IMR-90 (cell line): Measurements from ENCODE around the gene LRRC72. TPM values are rescaled to one million over a fixed set of nuclear protein-coding genes. Genes with fewer than 3 reads are reported as not detected.

Experiments used
- ATAC-seq: fragments of 200-7000 bp; cut with Tn5 transposase; 2 replicates; pipeline ENCODE4 v1.9.1; 2020; ENCODE audit warnings: low read depth, mild to moderate bottlenecking, moderate library complexity
- BruUV-seq: library from RNA; stranded (reverse); fragments of 400-500 nt; replicated peaks from 2 replicates; lab custom pipeline; 2021; lab: Mats Ljungman, UMichigan
- CTCF ChIA-PET: fragments of 300-600 bp; formaldehyde crosslinking; extraction: SDS; loops from one replicate; lab custom pipeline; 2021; ENCODE audit warnings: antibody characterized with exemption; lab: Yijun Ruan, JAX
- POLR2A ChIA-PET: fragments of 300-600 bp; sonication (Branson Sonifier 250); formaldehyde crosslinking; loops from one replicate; lab custom pipeline; 2022; ENCODE audit warnings: antibody characterized with exemption; ENCODE audit not compliant: unreplicated experiment; lab: Charles Lee
- DNase-seq: peaks from one replicate; pipeline ENCODE4 v3.0.0; 2013
- H2AFZ ChIP-seq: replicated peaks from 2 replicates; pipeline ENCODE3; 2013; ENCODE audit warnings: low read length, mild to moderate bottlenecking; ENCODE audit not compliant: poor library complexity
- H2AK5ac ChIP-seq: 2 replicates; pipeline ENCODE4 v1.6.1; 2013; ENCODE audit warnings: low read depth, low read length, inconsistent platforms
- H2AK9ac ChIP-seq: replicated peaks from 2 replicates; pipeline ENCODE3; 2013; ENCODE audit warnings: mild to moderate bottlenecking, low read depth, low read length, moderate library complexity; ENCODE audit not compliant: poor library complexity
- H2BK120ac ChIP-seq: 2 replicates; pipeline ENCODE4 v1.6.1; 2013; ENCODE audit warnings: low read depth, low read length, inconsistent platforms
- H2BK15ac ChIP-seq: 3 replicates; pipeline ENCODE4 v1.6.1; 2013; ENCODE audit warnings: low read depth, low read length, inconsistent platforms
- H2BK20ac ChIP-seq: 2 replicates; pipeline ENCODE4 v1.6.1; 2013; ENCODE audit warnings: low read depth, mild to moderate bottlenecking, inconsistent platforms, low read length, moderate library complexity
- H2BK5ac ChIP-seq: 2 replicates; pipeline ENCODE4 v1.6.1; 2013; ENCODE audit warnings: mild to moderate bottlenecking, low read depth, low read length, inconsistent platforms; ENCODE audit not compliant: poor library complexity, severe bottlenecking
- H3K14ac ChIP-seq: replicated peaks from 2 replicates; pipeline ENCODE4 v1.6.1; 2013; ENCODE audit warnings: low read depth, low read length, inconsistent platforms
- H3K18ac ChIP-seq: 2 replicates; pipeline ENCODE4 v1.6.1; 2013; ENCODE audit warnings: low read depth, low read length, control low read depth
- H3K23ac ChIP-seq: 2 replicates; pipeline ENCODE4 v1.6.1; 2013; ENCODE audit warnings: low read depth, low read length, inconsistent platforms
- H3K27ac ChIP-seq: 2 replicates; pipeline ENCODE4 v1.5.1; 2013; ENCODE audit warnings: mild to moderate bottlenecking, control low read depth, low read length; ENCODE audit not compliant: insufficient read depth
- H3K27me3 ChIP-seq: 2 replicates; pipeline ENCODE4 v1.6.1; 2013; ENCODE audit warnings: low read length; ENCODE audit not compliant: control insufficient read depth, insufficient read depth
- H3K36me3 ChIP-seq: 2 replicates; pipeline ENCODE4 v1.6.1; 2013; ENCODE audit warnings: low read length, mixed read lengths; ENCODE audit not compliant: control insufficient read depth, insufficient read depth
- H3K4ac ChIP-seq: 2 replicates; pipeline ENCODE4 v1.6.1; 2013; ENCODE audit warnings: low read depth, low read length, inconsistent platforms
- H3K4me1 ChIP-seq: 2 replicates; pipeline ENCODE4 v1.6.1; 2013; ENCODE audit warnings: low read length, mixed read lengths; ENCODE audit not compliant: control insufficient read depth, insufficient read depth
- H3K4me2 ChIP-seq: 2 replicates; pipeline ENCODE4 v1.6.1; 2013; ENCODE audit warnings: low read depth, mild to moderate bottlenecking, control low read depth, low read length, moderate library complexity
- H3K4me3 ChIP-seq: 2 replicates; pipeline ENCODE4 v1.5.1; 2013; ENCODE audit warnings: low read depth, mild to moderate bottlenecking, control low read depth, low read length, moderate library complexity; ENCODE audit not compliant: insufficient read depth
- H3K56ac ChIP-seq: 2 replicates; pipeline ENCODE4 v1.6.1; 2013; ENCODE audit warnings: low read length, inconsistent platforms; ENCODE audit not compliant: insufficient read depth; ENCODE audit errors: extremely low read depth
- H3K79me1 ChIP-seq, 2 experiments: 2 replicates each; pipeline ENCODE4 v1.6.1; 2013; ENCODE audit warnings: low read length in 2 of 2, inconsistent platforms in 1 of 2, low read depth in 1 of 2
- H3K9ac ChIP-seq: 2 replicates; pipeline ENCODE4 v1.6.1; 2013; ENCODE audit warnings: low read depth, low read length, control low read depth
- H3K9me1 ChIP-seq: 2 replicates; pipeline ENCODE4 v1.6.1; 2013; ENCODE audit warnings: low read length, inconsistent platforms; ENCODE audit not compliant: insufficient read depth
- H3K9me3 ChIP-seq: 2 replicates; pipeline ENCODE4 v1.6.1; 2013; ENCODE audit warnings: low read length; ENCODE audit not compliant: control insufficient read depth, insufficient read depth
- H4K20me1 ChIP-seq: 2 replicates; pipeline ENCODE4 v1.6.1; 2013; ENCODE audit warnings: low read length, inconsistent platforms; ENCODE audit not compliant: insufficient read depth
- H4K5ac ChIP-seq: 2 replicates; pipeline ENCODE4 v1.6.1; 2013; ENCODE audit warnings: mild to moderate bottlenecking, low read depth, low read length, control low read depth
- H4K8ac ChIP-seq, 2 experiments: 2 replicates each; pipeline ENCODE4 v1.6.1; 2013; ENCODE audit warnings: low read depth in 2 of 2, low read length in 2 of 2, control low read depth in 1 of 2, inconsistent platforms in 1 of 2
- H4K91ac ChIP-seq: 2 replicates; pipeline ENCODE4 v1.6.1; 2013; ENCODE audit warnings: low read depth, low read length, inconsistent platforms; ENCODE audit not compliant: insufficient read depth
- CTCF ChIP-seq: conservative IDR thresholded peaks from 2 replicates; pipeline ENCODE4 v1.5.1; 2012; ENCODE audit warnings: mild to moderate bottlenecking, low read depth, low read length, improper control_type of control experiment
- RCOR1 ChIP-seq: IDR thresholded peaks from 2 replicates; pipeline ENCODE4 v1.6.1; 2012; ENCODE audit warnings: mild to moderate bottlenecking, low read length, improper control_type of control experiment; ENCODE audit not compliant: insufficient replicate concordance
- RFX5 ChIP-seq: IDR thresholded peaks from 2 replicates; pipeline ENCODE4 v1.8.0; 2012; ENCODE audit warnings: low read depth, mild to moderate bottlenecking, low read length, moderate library complexity
- WGBS, 2 experiments: methylation state at CpG; one replicate each; pipeline versions ENCODE4 v1.1.5 to v1.1.7; 2013; ENCODE audit warnings: missing lambda C conversion rate in 2 of 2; ENCODE audit not compliant: insufficient read length in 1 of 2; ENCODE audit errors: extremely low coverage in 2 of 2; 5-methylcytosine and 5-hydroxymethylcytosine counted together
- dilution Hi-C: fragments of 300-500 bp; cut with HindIII; formaldehyde crosslinking; loops from one replicate; pipeline ENCODE4 v1.14.3; 2018; ENCODE audit warnings: low sequenced_read_pairs; ENCODE audit not compliant: unreplicated experiment
- in situ Hi-C: fragments of 300-500 bp; cut with MboI; formaldehyde crosslinking; loops from 3 replicates; pipeline ENCODE4 v1.14.3; 2019; ENCODE audit warnings: low sequenced_read_pairs, inconsistent platforms, mixed read lengths
- intact Hi-C: fragments of 100-400 bp; cut with micrococcal nuclease; formaldehyde crosslinking; loops from 2 replicates; pipeline ENCODE4 v1.10.0; 2022
- polyA plus RNA-seq, 3 experiments: library from polyadenylated mRNA; depleted of rRNA; stranded (reverse); fragments of >200 nt; gene quantifications; 2 replicates each; pipeline ENCODE4 v1.2.3, GENCODE V29; 2012; ENCODE audit warnings: low replicate concordance in 1 of 3
- total RNA-seq: library from RNA; depleted of rRNA; stranded (reverse); fragments of >200 nt; gene quantifications from 2 replicates; pipeline ENCODE4 v1.2.3, GENCODE V29; 2012

LRRC72 gene
- total and polyA plus RNA-seq, 2 of the 4 experiments (the other 2 are of a cell fraction) = not detected

GRCh38 chr7:16562456-16563220 lies 36.0 kb downstream of the LRRC72 start (continued):
- no peak for TF ChIP-seq RCOR1

GRCh38 chr7:16563281-16564022 lies 36.8 kb downstream of the LRRC72 start:
- ChIA-PET CTCF (interaction anchor here (0.8 to 1.0 kb wide), 2 partner anchors 9 to 486 kb away, joined by 4 read pairs; no protein-coding TSS in a partner anchor), POLR2A (no interaction called here)
- Histone ChIP-seq H3K36me3 (no peaks in the 10 kb centered on the region), H3K4me2 (no peak overlapping the region; the same call in 1 of the 2 replicates), H2BK20ac (no peak overlapping the region), H3K27ac (no peak overlapping the region), H2AK5ac (no peak overlapping the region), H2BK120ac (no peak overlapping the region), H4K8ac (no peak overlapping the region), H2BK15ac (no peak overlapping the region), H3K79me1 (no peaks in the 10 kb centered on the region), H3K56ac (no peak overlapping the region), H4K5ac (no peak overlapping the region), H3K27me3 (no peaks in the 10 kb centered on the region), H4K20me1 (no peaks in the 10 kb centered on the region), H2AK9ac (no peak overlapping the region), H3K4me1 (no peaks in the 10 kb centered on the region), H3K4me3 (no peak overlapping the region), H4K91ac (no peak overlapping the region), H3K14ac (no peak overlapping the region), H3K18ac (no peak overlapping the region), H3K9me1 (no peaks in the 10 kb centered on the region), H3K23ac (no peak overlapping the region), H2BK5ac (no peak overlapping the region), H2AFZ (no peak overlapping the region), H3K4ac (no peak overlapping the region), H3K9ac (no peak overlapping the region), H3K9me3 (no peaks in the 10 kb centered on the region)
- no CpG with 5 or more reads among the region's 5 CpGs for WGBS, 2 experiments
- DNase-seq (peak; percentile 0), ATAC-seq (no peak)
- intact Hi-C loops (loop anchor here (10.0 kb wide), 1 partner anchor 1259 kb away; no protein-coding TSS in a partner anchor), in situ Hi-C loops (loop anchor here (5.0 to 25.0 kb wide), 2 partner anchors 486 to 1251 kb away; no protein-coding TSS in a partner anchor), dilution Hi-C loops (no loop called here)
- no TSS peak for BruUV-seq
- TF ChIP-seq CTCF (no peak), RFX5 (no peak)
